ENCODE data around the gene ENTPD6. TPM values are rescaled to one million over a fixed set of nuclear protein-coding genes. Genes with fewer than 3 reads are reported as not detected.

ENTPD6 gene
- total and polyA plus RNA-seq, 9 donors, result 29.5 to 44.3 (median 33.8) TPM

GRCh38 chr20:25197870-25198190, 2.3 kb downstream of the ENTPD6 start:
- no CpG with 5 or more reads among the region's 3 CpGs for WGBS (ENCODE audit: insufficient coverage)
- H3K4me1 ChIP-seq (ENCODE audit: control insufficient read depth, insufficient read depth, low read length), result peaks cover 22% of the 10 kb centered on the region
- no peaks in the 10 kb centered on the region for H3K36me3 ChIP-seq (ENCODE audit: control insufficient read depth, insufficient read depth, low read length)
- no peak for DNase-seq
- H3K4me3 ChIP-seq (ENCODE audit: low read length), result no peak overlapping the region
- H3K27me3 ChIP-seq (ENCODE audit: control insufficient read depth, insufficient read depth, low read length), result no peaks in the 10 kb centered on the region
- H3K27ac ChIP-seq (ENCODE audit: low read length), result no peak overlapping the region
- H3K9me3 ChIP-seq (replicated peaks; ENCODE audit: control insufficient read depth, low read depth, low read length), result no peaks in the 10 kb centered on the region

DNA sequence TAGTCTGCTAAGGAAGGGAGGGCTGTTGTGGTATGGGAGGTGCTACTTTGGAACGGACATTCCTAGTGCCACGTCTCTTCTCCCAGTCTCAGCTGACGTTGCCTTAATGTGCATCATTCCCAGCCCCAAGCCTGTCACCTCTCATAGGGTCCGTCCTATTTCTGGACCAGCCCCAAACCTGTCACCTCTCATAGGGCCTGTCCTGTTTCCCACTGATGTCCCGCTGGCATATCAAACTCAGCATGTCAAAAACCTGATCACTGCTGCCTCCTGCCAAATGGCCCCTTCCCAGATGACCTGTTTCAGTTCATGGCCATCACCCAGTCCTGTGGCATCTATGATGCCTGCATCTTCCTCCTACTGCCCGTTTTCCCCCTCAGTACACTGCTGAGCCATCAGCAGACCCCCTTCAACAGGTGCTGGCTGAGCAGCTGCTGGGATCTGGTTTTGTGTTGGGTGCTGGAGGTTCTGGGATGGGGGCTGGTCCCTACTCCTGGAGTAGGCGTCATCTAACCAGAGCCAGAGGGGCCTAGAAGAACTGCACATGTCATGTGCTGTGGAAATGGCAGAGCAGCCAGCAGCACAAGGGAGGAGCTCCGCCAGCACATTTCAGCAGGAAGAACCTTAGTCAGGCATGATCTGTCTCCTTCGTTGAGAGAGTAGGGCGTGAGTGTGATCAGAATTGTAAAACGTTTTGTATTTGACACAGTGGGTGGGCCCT, 3.3 kb downstream of the ENTPD6 start:
- Histone ChIP-seq H3K27ac (ENCODE audit: low read length) (no peak overlapping the region), H3K9me3 (replicated peaks; ENCODE audit: control insufficient read depth, low read depth, low read length) (no peaks in the 10 kb centered on the region), H3K27me3 (ENCODE audit: control insufficient read depth, insufficient read depth, low read length) (no peaks in the 10 kb centered on the region), H3K4me1 (ENCODE audit: control insufficient read depth, insufficient read depth, low read length) (peaks cover 22% of the 10 kb centered on the region), H3K36me3 (ENCODE audit: control insufficient read depth, insufficient read depth, low read length) (no peaks in the 10 kb centered on the region), H3K4me3 (ENCODE audit: low read length) (no peak overlapping the region)
- DNase-seq, result no peak
- 88% methylated on average over 5 of the region's 11 CpGs for WGBS (ENCODE audit: insufficient coverage)

- Histone ChIP-seq H3K27ac (ENCODE audit: low read length) (no peak overlapping the region), H3K4me1 (ENCODE audit: control insufficient read depth, insufficient read depth, low read length) (peaks cover 22% of the 10 kb centered on the region), H3K27me3 (ENCODE audit: control insufficient read depth, insufficient read depth, low read length) (no peaks in the 10 kb centered on the region), H3K9me3 (replicated peaks; ENCODE audit: control insufficient read depth, low read depth, low read length) (no peaks in the 10 kb centered on the region), H3K4me3 (ENCODE audit: low read length) (no peak overlapping the region), H3K36me3 (ENCODE audit: control insufficient read depth, insufficient read depth, low read length) (no peaks in the 10 kb centered on the region)
- DNase-seq, result no peak
- WGBS (ENCODE audit: insufficient coverage), result no CpG with 5 or more reads among the region's 5 CpGs
Measured at GRCh38 chr20:25199473-25200260, 4.2 kb downstream of the ENTPD6 start.

DNA sequence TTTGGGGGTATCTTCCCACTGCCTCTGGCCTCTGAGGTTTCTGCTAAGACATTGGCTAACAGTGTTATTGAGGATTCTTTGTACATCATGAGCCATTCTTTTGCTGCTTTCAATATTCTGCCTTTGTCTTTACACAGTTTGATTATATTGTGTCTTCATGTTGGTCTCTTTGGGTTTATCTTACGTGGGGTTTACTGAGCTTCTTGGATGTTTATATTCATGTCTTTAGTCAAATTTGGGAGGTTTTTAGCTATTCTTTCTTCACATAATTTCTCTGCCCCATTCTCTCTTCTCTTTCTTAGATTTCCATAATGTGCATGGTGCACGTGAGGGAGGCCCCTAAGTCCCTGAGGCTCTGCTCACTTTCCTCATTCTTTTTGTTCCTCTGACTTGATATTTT, 7.6 kb downstream of the ENTPD6 start:
- Histone ChIP-seq H3K4me1 (ENCODE audit: control insufficient read depth, insufficient read depth, low read length) (peaks cover 18% of the 10 kb centered on the region), H3K27me3 (ENCODE audit: control insufficient read depth, insufficient read depth, low read length) (no peaks in the 10 kb centered on the region), H3K9me3 (replicated peaks; ENCODE audit: control insufficient read depth, low read depth, low read length) (no peaks in the 10 kb centered on the region), H3K36me3 (ENCODE audit: control insufficient read depth, insufficient read depth, low read length) (peaks cover 8% of the 10 kb centered on the region), H3K27ac (ENCODE audit: low read length) (no peak overlapping the region), H3K4me3 (ENCODE audit: low read length) (no peak overlapping the region)
- DNase-seq, result no peak
- WGBS (ENCODE audit: insufficient coverage), result no CpG with 5 or more reads among the region's 2 CpGs

DNA sequence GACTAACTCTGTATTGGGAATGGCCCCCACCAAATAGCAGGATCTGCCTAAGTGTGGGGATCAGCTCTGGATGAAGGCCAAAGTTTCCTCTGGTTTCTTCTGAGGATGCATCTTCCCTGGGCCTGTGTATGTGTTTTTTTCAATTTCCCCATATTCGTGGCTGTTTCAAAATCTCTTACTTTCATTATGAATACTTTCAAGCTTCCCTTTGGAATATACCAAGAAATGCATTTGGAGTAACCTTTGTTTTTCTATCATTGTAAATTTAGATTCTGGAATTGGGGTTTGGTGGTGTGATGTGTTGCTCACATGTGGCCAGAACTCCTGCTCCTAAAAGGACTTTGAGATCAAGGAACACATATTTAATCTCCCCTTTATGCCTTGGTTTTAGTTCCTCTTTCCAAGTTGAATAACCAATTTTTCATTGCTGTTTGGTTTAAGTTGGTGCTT, 8.4 kb downstream of the ENTPD6 start:
- peaks cover 15% of the 10 kb centered on the region for H3K4me1 ChIP-seq (ENCODE audit: control insufficient read depth, insufficient read depth, low read length)
- no CpG with 5 or more reads among the region's 1 CpG for WGBS (ENCODE audit: insufficient coverage)
- no peak for DNase-seq

DNA sequence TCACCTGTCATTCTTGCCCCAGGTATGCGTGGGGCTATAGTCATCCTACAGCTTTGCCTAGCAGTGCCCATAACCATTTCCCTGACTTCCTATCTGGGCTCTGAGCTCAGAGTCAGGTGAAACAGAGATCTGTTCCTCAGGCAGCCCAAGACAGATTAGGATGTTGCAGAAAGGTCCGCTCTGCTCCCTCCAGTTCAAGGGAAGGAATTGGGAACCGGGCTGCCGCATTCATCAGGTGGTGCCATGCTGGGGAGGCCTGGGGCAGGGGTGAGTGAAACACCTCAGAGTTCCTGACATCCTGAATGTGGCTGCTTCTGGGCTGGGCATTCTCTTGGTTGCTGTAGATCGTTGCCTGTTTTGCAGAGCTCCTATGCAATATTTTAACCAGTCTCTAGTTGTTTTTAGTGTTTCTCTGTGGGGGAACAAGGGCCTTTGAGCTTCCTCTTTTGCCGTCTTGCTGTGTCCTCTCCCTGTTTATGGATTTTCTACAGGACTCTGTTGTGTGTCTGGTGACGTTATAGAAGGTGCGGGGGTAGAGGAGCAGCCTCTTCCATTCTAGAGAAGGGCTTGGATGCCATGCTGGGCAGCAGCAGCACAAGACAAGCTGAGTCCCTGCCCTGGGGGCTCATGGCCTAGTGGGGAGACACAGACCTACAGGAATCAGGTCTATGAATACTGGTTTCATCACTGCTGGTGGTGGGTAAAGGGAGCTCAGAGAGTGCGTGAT, 9.2 kb downstream of the ENTPD6 start:
- no peaks in the 10 kb centered on the region for H3K9me3 ChIP-seq (replicated peaks; ENCODE audit: control insufficient read depth, low read depth, low read length)
- no peak overlapping the region for H3K4me3 ChIP-seq (ENCODE audit: low read length)
- peaks cover 12% of the 10 kb centered on the region for H3K4me1 ChIP-seq (ENCODE audit: control insufficient read depth, insufficient read depth, low read length)
- WGBS (ENCODE audit: insufficient coverage), result 90% methylated on average over 6 of the region's 9 CpGs
- no peak overlapping the region for H3K27ac ChIP-seq (ENCODE audit: low read length)
- DNase-seq, result no peak
- H3K27me3 ChIP-seq (ENCODE audit: control insufficient read depth, insufficient read depth, low read length), result no peaks in the 10 kb centered on the region
- H3K36me3 ChIP-seq (ENCODE audit: control insufficient read depth, insufficient read depth, low read length), result peaks cover 9% of the 10 kb centered on the region

More for the DNA sequence above, 8.4 kb downstream of the ENTPD6 start:
- Histone ChIP-seq H3K27ac (ENCODE audit: low read length) (no peak overlapping the region), H3K36me3 (ENCODE audit: control insufficient read depth, insufficient read depth, low read length) (peaks cover 8% of the 10 kb centered on the region), H3K4me3 (ENCODE audit: low read length) (no peak overlapping the region), H3K27me3 (ENCODE audit: control insufficient read depth, insufficient read depth, low read length) (no peaks in the 10 kb centered on the region), H3K9me3 (replicated peaks; ENCODE audit: control insufficient read depth, low read depth, low read length) (no peaks in the 10 kb centered on the region)

DNA sequence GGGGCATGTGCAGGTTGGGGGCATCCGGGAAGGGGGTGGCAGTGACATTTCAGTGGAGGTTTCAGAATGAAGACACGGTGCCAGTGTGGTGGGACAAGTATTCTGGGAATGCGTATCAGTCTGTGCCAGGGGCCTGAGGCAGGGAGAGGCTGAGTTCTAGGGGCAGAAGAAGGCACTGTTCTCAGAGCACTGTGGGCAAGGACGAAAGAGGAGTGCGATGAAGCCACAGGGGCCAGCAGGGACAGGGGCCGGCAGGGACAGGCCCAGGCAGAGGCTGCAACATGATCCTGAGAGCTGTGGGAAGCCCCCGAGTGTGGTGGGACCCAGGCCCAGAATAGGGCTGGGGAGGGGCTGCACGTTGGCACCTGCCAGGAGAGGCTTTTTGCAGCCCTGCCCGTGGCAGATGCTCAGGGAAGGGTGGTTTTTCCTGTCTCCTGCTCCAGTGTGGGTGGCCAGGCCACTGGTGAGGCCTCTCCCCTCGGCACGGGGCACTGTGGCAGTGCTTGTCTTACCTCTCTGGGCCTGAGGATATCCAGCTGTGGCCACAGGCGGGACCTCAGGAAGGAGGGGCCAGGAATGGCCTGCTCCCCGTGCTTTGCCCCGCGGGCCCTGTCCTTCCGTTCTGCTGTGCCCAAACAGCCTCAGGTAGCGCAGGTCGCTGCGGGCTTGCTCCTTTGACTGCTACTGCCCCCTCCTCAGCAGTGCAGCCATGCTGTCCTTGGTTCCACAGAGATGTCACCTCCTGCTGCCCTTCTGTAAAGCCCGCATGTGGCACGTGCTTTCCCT, 10.0 kb downstream of the ENTPD6 start:
- H3K36me3 ChIP-seq (ENCODE audit: control insufficient read depth, insufficient read depth, low read length), result peaks cover 11% of the 10 kb centered on the region
- WGBS (ENCODE audit: insufficient coverage), result 62% methylated on average over 20 of the region's 21 CpGs
- no peak overlapping the region for H3K27ac ChIP-seq (ENCODE audit: low read length)
- H3K27me3 ChIP-seq (ENCODE audit: control insufficient read depth, insufficient read depth, low read length), result no peaks in the 10 kb centered on the region
- DNase-seq, result no peak
- H3K4me3 ChIP-seq (ENCODE audit: low read length), result no peak overlapping the region
- H3K4me1 ChIP-seq (ENCODE audit: control insufficient read depth, insufficient read depth, low read length), result peaks cover 12% of the 10 kb centered on the region
- no peaks in the 10 kb centered on the region for H3K9me3 ChIP-seq (replicated peaks; ENCODE audit: control insufficient read depth, low read depth, low read length)

DNA sequence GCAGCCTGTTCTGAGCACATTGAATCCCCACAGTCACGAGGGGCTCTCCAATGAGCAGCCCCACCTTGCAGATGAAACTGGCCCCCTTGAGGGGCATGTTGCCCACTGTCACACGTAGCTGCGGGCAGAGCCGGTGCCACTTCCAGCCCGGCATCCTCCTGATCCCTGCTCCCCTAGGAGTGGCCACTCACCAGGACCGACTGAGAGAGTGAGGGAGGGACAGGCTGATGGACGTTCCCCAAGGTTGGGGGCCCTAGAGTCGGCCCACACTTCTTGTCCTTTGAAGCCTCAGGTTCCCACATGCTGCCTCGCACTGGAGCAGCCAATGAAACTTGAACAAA, 10.5 kb downstream of the ENTPD6 start:
- no peak for DNase-seq
- Histone ChIP-seq H3K4me3 (ENCODE audit: low read length) (no peak overlapping the region), H3K4me1 (ENCODE audit: control insufficient read depth, insufficient read depth, low read length) (peaks cover 12% of the 10 kb centered on the region), H3K27ac (ENCODE audit: low read length) (no peak overlapping the region), H3K36me3 (ENCODE audit: control insufficient read depth, insufficient read depth, low read length) (peaks cover 11% of the 10 kb centered on the region), H3K9me3 (replicated peaks; ENCODE audit: control insufficient read depth, low read depth, low read length) (no peaks in the 10 kb centered on the region), H3K27me3 (ENCODE audit: control insufficient read depth, insufficient read depth, low read length) (no peaks in the 10 kb centered on the region)
- 41% methylated on average over 3 of the region's 9 CpGs for WGBS (ENCODE audit: insufficient coverage)

GRCh38 chr20:25206548-25206947, 11.0 kb downstream of the ENTPD6 start:
- Histone ChIP-seq H3K27me3 (ENCODE audit: control insufficient read depth, insufficient read depth, low read length) (no peaks in the 10 kb centered on the region), H3K4me1 (ENCODE audit: control insufficient read depth, insufficient read depth, low read length) (peaks cover 12% of the 10 kb centered on the region), H3K36me3 (ENCODE audit: control insufficient read depth, insufficient read depth, low read length) (peaks cover 14% of the 10 kb centered on the region), H3K4me3 (ENCODE audit: low read length) (no peak overlapping the region), H3K9me3 (replicated peaks; ENCODE audit: control insufficient read depth, low read depth, low read length) (no peaks in the 10 kb centered on the region), H3K27ac (ENCODE audit: low read length) (no peak overlapping the region)
- DNase-seq, result no peak
- 91% methylated on average over 5 of the region's 8 CpGs for WGBS (ENCODE audit: insufficient coverage)
